ENCODE results near the gene SDCCAG8.

The SDCCAG8 gene

GRCh38 chr1:243229526-243229925 lies 26.3 kb upstream of the SDCCAG8 start (continued):
- TF ChIP-seq ZBTB10 (tag by site-specific recombination; IDR thresholded peaks at IDR 0.05) (no peak), HOXC10 (CRISPR knock-in tag; IDR thresholded peaks at IDR 0.05) (no peak), KLF1 (tag by site-specific recombination; IDR thresholded peaks at IDR 0.05) (no peak), ZNF692 (tag by site-specific recombination; IDR thresholded peaks at IDR 0.05) (no peak), ZNF280D (tag by site-specific recombination; IDR thresholded peaks at IDR 0.05) (no peak)

GRCh38 chr1:243230914-243231313 lies 24.9 kb upstream of the SDCCAG8 start:
- no peak overlapping the region for H3K4me3 ChIP-seq (ENCODE audit: low read depth, low read length)
- no peak overlapping the region for H3K27ac ChIP-seq (ENCODE audit: extremely low read depth, low read depth, low read length)
- no peaks in the 10 kb centered on the region for H3K9me3 ChIP-seq (ENCODE audit: control insufficient read depth, insufficient read depth, low read depth, low read length)
- ChIA-PET POLR2A (interaction anchor here (0.6 to 0.9 kb wide), 2 partner anchors 12 to 25 kb away, joined by 3 to 4 read pairs; partner anchors contain the start of gene SDCCAG8), CTCF (interaction anchor here (0.6 kb wide), 2 partner anchors 9 to 150 kb away, joined by 4 to 6 read pairs; no protein-coding TSS in a partner anchor)
- H3K4me1 ChIP-seq (ENCODE audit: control insufficient read depth, insufficient read depth, low read length): peaks cover 19% of the 10 kb centered on the region
- H3K36me3 ChIP-seq (ENCODE audit: control insufficient read depth in 2 of 2, insufficient read depth in 1 of 2, low read length in 2 of 2): no peaks in the 10 kb centered on the region
- TF ChIP-seq FEZF1 (tag by site-specific recombination; IDR thresholded peaks at IDR 0.05) (no peak), ZNF776 (tag by site-specific recombination; IDR thresholded peaks at IDR 0.05; ENCODE audit: borderline replicate concordance) (no peak), ZNF639 (tag by site-specific recombination; IDR thresholded peaks at IDR 0.05) (peak; percentile 76; the same call in 1 of the 2 replicates), ZNF76 (tag by site-specific recombination; IDR thresholded peaks at IDR 0.05; ENCODE audit: borderline replicate concordance, low read depth) (no peak), ZNF629 (tag by site-specific recombination; IDR thresholded peaks at IDR 0.05) (peak; percentile 53; the same call in 1 of the 2 replicates), ZNF335 (tag by site-specific recombination; conservative IDR thresholded peaks at IDR 0.05) (no peak), ZNF324 (tag by site-specific recombination; IDR thresholded peaks at IDR 0.05) (no peak), ZBTB49 (tag by site-specific recombination; IDR thresholded peaks at IDR 0.05; ENCODE audit: low read depth) (no peak), ZNF677 (tag by site-specific recombination; IDR thresholded peaks at IDR 0.05) (no peak), ZNF610 (tag by site-specific recombination; IDR thresholded peaks at IDR 0.05; ENCODE audit: borderline replicate concordance) (peak; percentile 88), SP3 (tag by site-specific recombination; IDR thresholded peaks at IDR 0.05) (no peak), ZNF18 (tag by site-specific recombination; IDR thresholded peaks at IDR 0.05) (no peak), ZNF510 (tag by site-specific recombination; IDR thresholded peaks at IDR 0.05; ENCODE audit: insufficient replicate concordance) (peak; percentile 94), ZSCAN18 (tag by site-specific recombination; IDR thresholded peaks at IDR 0.05) (no peak)

Data from HEK293 (cell line).